NOMO-1 (cell line): ENCODE measurements around the gene TAAR2.
A peak's percentile ranks its signal among the peaks of the same experiment; 100 is the strongest.
"Not testable (repeated sequence)": the region's sequence is repeated elsewhere in the genome, so short reads cannot be mapped to it uniquely, and the experiment has no call there.

ENCODE experiments used
- DNase-seq, 2 experiments: peaks; one replicate each; lab custom pipeline; 2025; ENCODE audit not compliant: unreplicated experiment in 2 of 2; lab: John Stamatoyannopoulos, UW

The TAAR2 gene, protein sequence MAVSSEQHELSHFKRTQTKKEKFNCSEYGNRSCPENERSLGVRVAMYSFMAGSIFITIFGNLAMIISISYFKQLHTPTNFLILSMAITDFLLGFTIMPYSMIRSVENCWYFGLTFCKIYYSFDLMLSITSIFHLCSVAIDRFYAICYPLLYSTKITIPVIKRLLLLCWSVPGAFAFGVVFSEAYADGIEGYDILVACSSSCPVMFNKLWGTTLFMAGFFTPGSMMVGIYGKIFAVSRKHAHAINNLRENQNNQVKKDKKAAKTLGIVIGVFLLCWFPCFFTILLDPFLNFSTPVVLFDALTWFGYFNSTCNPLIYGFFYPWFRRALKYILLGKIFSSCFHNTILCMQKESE

DNA sequence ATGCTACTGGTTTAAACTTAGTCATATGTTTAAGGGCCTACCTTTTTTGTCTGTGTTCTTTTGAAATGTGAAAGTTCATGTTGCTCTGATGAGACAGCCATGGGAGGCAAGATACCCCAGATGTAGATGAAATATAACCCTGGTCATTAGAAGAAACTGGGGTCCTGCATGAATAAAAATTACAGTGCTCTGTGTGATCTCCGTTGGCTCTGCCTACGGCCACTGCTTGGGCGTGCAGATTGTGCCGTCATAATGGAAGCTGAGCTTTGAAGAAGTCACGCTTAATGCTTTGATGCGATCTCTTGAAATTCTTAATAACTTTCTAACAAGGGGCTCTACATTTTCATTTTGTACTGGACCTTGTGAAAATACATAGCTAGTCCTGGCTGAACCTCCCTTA, at the start of gene TAAR2:
TAAR2 (minus strand) TSS at position 101 of the 400 bp plus-strand sequence; CDS start at position 101, 0 bp downstream.
- no peak for DNase-seq

DNA sequence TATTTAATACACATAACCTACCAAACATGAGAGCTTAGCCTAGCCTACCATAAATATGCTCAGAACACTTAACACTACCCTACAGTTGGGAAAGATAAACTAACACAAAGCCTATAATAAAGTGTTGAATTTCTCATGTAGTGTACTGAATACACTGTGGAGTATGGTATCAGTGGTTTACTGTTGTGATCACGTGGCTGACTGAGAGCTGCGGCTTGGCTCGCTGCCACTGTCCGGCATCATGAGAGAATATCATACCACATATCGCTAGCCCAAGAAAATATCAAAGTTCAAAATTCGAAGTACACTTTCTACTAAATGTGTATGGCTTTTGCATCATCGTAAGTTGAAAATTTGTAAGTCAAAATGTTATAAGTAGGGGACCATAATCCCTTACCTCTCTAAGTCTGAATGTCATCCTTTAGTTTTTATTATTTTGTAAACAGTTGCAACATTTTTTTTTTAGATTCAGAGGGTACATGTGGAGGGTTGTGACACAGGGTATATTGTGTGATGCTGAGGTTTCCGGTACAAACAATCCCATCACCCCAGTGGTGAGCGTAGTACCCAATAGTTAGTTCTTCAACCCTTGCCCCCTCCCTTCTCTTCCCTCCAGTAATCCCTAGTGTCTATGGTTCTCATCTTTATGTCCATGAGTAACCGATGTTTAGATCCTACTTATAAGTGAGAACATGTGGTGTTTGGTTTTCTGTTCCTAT, 49.5 kb upstream of the TAAR2 start:
- peak in 1 of 2 experiments; percentile 50 for DNase-seq

DNA sequence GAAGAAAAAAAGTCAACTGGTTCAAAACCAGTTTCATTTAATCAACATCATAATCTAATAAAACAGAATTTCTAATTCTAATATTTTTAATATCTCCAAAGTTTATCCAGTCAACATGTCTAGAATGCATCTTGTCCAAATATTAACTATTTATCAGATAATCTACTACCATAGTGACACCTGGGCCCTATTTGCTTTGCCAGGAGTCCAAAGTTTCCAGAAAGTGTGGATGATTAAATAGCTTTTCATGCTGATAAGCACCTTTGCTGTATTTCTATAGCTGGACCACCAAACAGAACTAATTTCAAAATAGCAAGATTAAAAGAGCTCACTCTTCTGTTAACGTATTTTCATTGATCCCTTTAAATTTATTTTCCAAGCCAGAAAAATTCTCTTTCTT, 47.2 kb upstream of the TAAR2 start:
- DNase-seq: no peak

DNA sequence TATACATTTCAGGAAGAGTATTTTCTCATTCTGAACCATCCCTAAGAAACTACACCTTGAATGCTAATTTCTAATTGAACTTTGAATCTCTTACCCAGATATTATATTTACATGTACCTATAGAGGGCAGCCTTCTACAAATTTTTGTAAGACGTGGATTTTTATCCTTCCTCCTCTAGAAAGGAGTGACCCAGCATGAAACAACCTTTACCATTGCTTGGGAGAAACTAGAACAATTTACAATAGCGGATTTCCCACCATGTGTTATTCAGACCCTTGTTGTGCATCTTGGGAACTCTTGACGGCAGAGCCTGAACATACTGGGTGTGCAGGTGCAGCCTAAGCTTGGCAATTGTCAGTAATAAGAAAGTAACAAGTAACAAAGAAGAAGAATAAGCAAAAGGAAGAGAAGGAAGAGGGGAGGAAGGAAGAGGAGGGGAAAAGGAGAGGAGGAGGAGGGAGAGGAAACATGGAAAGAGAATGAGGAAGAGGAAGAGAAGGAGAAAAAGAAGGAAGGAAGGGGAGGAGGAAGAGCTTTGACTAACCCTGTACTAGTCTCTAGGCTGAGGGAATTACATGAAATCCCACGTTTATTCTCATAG, 45.7 kb upstream of the TAAR2 start:
- DNase-seq: peak; percentile 78 to 84

DNA sequence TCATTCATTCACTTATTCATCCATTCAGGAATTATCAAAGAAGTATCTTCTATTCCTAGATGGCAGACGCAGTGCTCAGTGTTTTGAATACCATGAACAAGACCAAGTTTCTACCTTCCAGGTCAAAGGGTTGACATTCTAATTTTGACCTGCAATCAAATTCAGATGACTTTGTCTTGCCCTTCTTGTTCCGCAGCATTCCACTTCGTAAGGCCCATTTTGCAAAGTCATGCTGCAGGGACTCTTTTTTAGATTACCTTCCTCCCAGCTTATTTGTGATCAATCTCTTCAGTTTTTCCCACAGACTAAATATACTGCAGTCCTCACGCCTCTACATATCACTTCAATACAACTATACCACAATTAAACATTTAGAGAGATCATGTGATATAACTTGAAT, 42.0 kb upstream of the TAAR2 start:
- no peak for DNase-seq

DNA sequence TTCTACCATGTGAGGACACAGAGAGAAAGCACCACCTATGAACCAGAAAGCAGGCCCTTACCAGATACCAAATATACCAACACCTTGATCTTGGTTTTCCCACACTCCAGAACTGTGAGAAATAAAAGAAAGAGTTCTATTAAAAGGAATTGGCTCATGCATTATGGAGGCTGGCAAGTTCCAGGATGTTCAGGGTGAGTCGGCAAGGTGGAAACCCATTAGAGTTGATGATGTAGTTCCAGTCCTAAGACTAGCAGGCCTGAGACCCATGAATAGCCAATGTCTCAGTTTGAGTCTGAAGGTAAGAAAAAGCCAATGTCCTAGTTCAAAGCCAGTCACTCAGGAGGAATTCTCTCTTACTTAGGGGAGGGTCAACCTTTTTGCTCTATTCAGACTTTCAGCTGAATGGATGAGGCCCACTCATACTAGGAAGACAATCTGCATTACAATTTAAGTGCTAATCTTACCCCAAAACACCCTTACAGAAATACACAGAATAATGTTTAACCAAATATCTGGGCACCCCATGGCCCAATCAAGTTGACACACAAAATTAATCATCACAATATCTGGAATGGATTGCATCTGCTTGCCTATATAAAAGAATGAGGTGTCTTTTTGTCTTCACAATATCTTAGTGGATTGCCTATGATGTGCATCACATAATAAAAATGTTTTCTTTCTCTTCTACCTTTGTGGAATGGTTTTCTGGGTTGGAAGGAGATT, 40.4 kb upstream of the TAAR2 start:
- DNase-seq: no peak

GRCh38 chr6:132663661-132664060, 39.6 kb upstream of the TAAR2 start:
- DNase-seq: no peak

GRCh38 chr6:132661906-132662305, 37.8 kb upstream of the TAAR2 start:
- DNase-seq: no peak

GRCh38 chr6:132659082-132659481, 35.0 kb upstream of the TAAR2 start, which contains the start of gene TAAR1:
TAAR1 (minus strand) TSS chr6:132659182; CDS start chr6:132646003, 13,179 bp downstream.
- no peak for DNase-seq

DNA sequence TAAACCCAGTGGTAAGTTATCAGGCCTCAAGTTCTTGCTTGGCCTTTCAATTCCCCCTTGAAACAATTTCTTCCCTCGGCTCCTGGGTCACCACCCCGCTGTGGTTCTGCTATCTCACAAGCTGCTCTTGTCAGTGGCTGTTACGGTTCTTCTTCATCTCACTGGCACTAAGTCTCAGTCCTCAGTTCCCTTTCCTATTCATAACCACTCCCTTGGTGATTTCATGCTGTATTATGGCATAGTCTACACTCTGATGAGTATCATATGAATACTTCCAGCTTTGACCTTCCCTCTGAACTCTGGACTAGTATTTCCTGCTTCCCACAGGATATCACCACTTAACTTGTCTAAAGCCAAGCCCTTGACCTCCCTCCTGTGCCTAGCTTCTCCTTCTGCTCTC, 27.0 kb upstream of the TAAR2 start:
- DNase-seq: peak in 1 of 2 experiments; percentile 4

DNA sequence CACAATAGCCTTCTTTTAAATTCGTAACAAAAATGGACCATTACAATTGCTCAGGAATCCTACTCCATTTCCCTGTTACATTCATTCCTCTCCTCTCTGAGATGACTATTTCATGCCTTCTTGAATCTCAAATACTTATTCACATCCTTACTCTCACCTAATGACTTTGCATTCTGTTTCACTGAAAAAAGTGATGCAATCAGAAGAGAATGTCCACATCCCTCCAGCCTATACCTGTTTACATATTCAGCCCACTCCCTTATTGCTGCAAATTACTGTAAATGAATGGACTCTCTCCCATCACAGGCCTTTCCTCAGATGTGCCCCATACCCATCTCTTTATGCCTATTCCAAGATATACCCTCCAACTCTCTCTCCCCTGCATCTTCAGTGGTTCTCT, 26.4 kb upstream of the TAAR2 start:
- DNase-seq: no peak

GRCh38 chr6:132648828-132649227, 24.8 kb upstream of the TAAR2 start:
- no peak for DNase-seq

DNA sequence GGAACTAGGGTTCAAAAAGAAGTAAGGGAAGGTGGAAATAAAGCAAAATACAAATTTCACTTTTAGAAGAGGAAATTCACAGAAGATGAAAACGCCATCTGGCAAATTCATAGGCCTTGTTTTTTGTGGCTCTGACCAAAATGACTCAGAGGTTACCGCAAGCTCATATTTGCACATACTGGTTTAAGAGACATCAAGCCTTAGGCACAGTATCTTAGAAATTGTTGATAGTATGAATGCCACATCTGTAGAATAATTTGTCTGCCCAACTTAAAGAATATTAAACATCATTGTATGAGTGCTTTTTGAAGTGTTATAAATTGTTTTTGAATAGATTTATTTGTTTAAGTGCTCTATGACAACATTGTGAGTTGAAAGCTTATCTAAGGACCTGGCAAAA, 24.3 kb upstream of the TAAR2 start:
- peak; percentile 60 to 63 for DNase-seq

DNA sequence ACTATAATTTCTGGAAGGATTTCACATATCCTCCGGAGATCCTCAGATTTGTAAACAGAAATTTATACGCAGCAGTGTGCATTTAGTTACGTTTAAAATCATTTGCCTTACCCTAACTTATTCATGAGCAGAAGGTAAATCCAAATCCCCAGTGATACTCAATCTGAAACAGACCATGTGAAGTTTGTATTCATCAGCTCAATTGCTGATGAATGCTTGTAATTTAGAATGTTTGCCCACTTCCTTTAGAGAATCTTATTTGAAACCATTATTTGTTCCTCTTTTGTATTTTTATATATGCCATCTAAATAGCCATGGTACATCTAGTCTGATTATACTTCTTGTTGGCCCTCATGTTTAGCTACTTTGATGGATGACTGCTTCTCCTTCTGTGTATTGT, 19.5 kb upstream of the TAAR2 start:
- peak in 1 of 2 experiments; percentile 6 for DNase-seq

- not testable (repeated sequence) for DNase-seq
Observed at GRCh38 chr6:132637135-132637534, 13.1 kb upstream of the TAAR2 start.

DNA sequence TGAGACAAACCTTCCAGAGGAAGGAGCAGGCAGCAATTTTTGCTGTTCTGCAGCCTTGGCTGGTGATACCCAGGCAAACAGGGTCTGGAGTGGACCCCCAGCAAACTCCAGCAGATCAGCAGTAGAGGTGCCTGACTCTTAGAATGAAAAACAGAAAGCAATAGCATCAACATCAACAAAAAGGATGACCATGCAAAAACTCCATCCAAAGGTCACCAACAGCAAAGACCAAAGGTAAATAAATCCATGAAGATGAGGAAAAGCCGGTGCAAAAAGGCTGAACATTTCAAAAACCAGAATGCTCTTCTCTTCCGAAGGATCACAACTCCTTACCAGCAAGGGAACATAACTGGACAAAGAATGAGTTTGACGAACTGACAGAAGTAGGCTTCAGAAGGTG, 11.8 kb upstream of the TAAR2 start:
- DNase-seq: not testable (repeated sequence)

DNA sequence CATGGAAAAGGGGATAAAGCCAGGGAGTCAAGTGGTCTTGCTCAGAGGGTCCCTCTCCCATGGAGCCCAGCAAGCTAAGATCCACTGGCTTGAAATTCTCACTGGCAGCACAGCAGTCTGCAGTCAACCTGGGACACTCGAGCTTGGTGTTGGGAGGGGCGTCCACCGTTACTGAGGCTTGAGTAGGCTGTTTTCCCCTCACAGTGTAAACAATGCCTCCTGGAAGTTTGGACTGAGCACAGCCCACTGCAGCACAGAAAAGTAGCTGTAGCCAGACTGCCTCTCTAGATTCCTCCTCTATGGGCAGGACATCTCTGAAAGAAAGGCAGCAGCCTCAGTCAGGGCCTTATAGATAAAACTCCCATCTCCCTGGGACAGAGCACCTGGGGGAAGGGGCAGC, 11.2 kb upstream of the TAAR2 start:
- not testable (repeated sequence) for DNase-seq

GRCh38 chr6:132634796-132635195, 10.7 kb upstream of the TAAR2 start:
- no peak for DNase-seq

DNA sequence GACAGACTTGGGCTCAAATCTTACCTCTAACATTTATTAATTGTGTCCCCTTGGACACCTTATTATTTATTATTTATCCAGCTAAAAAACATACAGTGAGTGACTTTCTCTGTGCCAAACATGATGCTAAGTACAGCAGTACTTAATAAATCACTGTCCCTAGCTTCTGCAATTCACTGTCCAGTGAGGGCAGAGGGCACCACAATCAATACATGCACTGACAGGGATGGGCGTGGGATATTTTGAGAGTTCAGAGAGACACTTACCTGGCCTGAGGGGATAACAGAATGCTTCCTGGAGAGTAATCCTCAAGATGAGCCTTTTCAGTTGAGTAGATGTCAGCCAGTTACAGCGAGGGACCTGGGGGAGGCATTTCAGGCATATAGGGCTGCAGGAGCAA, 9.3 kb upstream of the TAAR2 start:
- no peak for DNase-seq

GRCh38 chr6:132623106-132623845, 799 bp downstream of the TAAR2 start:
- no peak for DNase-seq
